Activated CD4-positive, alpha-beta T cell treated with anti-CD3 and anti-CD28 coated beads for 48 hours (primary cell): ENCODE data around the gene GPR155.
"Not testable (repeated sequence)": the region's sequence is repeated elsewhere in the genome, so short reads cannot be mapped to it uniquely, and the experiment has no call there.

Source experiments
- DNase-seq: peaks from one replicate; pipeline ENCODE4 v3.0.0-alpha.2; 2020

Gene GPR155

GRCh38 chr2:174431902-174432301, 54.9 kb downstream of the GPR155 start:
- DNase-seq: no peak

GRCh38 chr2:174430066-174430465, 56.8 kb downstream of the GPR155 start:
- DNase-seq: no peak

GRCh38 chr2:174428214-174428613, 58.6 kb downstream of the GPR155 start:
- no peak for DNase-seq

DNA sequence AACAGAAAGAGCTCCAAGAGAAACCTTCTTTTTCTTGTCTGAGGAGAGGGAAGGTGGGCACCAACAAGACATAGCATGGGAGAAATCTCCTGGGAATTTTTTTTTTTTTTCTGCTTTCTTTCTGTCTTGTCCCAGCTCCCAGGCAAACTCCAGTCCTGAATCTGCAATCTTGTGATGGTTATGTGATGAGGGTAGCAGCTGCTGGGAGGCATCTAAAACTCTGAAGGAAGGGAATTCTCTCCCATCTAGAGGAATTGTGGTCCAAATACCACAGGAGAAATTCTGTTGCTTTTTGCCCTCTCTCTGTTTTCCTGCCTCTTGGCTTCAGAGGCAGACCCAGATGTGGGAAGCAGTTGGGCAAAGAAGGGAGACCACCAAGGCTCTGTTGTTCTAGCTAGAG, 74.6 kb downstream of the GPR155 start:
- DNase-seq: no peak

DNA sequence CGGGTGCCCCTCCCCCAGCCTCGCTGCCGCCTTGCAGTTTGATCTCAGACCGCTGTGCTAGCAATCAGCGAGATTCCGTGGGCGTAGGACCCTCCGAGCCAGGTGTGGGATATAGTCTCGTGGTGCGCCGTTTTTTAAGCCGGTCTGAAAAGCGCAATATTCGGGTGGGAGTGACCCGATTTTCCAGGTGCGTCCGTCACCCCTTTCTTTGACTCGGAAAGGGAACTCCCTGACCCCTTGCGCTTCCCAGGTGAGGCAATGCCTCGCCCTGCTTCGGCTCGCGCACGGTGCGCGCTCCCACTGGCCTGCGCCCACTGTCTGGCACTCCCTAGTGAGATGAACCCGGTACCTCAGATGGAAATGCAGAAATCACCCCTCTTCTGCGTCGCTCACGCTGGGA, 76.8 kb downstream of the GPR155 start:
- DNase-seq: not testable (repeated sequence)

GRCh38 chr2:174403628-174404027, 83.2 kb downstream of the GPR155 start:
- no peak for DNase-seq

DNA sequence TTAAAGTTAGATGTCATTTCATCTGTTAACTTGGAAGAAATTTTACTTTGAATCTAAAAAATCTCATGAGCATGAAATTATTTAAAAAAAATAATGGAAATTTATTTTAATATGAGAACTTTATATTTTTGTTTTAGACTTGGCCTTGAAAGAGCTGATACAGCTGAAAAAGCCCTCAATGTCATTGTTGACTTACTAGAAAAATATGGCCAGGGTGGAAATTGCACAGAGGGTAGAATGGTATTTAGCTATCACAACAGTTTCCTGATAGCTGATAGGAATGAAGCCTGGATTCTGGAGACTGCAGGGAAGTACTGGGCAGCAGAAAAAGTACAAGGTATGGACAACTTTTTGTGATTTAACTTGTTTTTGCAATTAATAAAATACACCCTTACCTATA, 86.0 kb downstream of the GPR155 start:
- no peak for DNase-seq

- no peak for DNase-seq
These were observed 87.7 kb downstream of the GPR155 start for GRCh38 chr2:174399171-174399570.

- no peak for DNase-seq
These were observed 89.1 kb downstream of the GPR155 start for GRCh38 chr2:174397773-174398172.

GRCh38 chr2:174395969-174396630, 90.7 kb downstream of the GPR155 start:
- DNase-seq: no peak

- DNase-seq: peak; percentile 80
These were observed 91.4 kb downstream of the GPR155 start, which contains the start of gene SCRN3 for GRCh38 chr2:174395284-174395968. Gene SCRN3 (plus strand): TSS chr2:174395730. CDS start chr2:174398284, 2,554 bp downstream.

DNA sequence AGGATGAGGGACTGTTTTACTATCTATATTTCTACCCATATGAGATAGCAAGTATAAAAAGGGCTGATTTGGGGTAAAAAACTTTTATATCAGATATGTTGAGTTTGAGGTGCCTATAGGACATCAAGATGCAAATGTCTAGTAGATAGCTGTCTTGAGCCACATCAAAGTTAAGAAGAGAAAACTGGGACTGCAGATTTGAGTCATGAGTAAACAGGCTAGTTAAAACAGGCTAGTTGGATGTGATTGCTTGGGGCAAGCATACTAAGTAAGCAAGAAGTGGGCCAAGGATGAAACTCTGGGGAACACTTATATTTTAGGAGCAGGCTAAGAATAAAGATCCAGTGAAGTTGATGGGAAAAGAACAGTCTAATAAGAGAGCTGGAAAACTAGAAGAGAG, 94.1 kb downstream of the GPR155 start:
- no peak for DNase-seq

DNA sequence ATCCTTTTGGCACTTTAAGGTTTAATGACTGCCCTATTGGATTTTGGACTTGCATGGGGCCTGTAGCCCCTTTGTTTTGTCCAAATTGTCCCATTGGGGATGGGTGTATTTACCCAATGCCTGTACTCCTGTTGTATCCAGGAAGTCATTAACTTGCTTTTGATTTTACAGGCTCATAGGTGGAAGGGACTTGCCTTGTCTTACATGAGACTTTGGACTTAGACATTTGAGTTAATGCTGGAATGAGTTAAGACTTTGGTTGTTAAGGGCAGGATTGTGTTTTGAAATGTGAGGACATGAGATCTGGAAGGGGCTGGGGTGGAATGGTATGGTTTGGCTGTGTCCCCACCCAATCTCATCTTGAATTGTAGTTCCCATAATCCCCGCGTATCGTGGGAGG, 96.5 kb downstream of the GPR155 start:
- not testable (repeated sequence) for DNase-seq

GRCh38 chr2:174389542-174389941, 97.3 kb downstream of the GPR155 start:
- DNase-seq: no peak

DNA sequence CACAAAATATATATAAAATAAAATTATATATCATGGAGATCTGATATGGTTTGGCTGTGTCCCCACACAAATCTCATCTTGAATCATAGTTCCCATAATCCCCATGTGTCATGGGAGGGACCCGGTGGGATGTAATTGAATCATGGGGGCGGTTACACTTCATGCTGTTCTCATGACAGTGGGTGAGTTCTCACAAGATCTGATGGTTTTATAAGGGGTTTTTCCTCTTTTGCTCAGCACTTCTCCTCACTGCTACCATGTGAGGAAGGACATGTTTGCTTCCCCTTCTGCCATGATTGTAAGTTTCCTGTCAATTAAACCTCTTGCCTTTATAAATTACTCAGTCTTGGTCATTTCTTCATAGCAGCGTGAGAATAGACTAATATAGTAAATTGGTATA, 98.1 kb downstream of the GPR155 start:
- DNase-seq: not testable (repeated sequence)

GRCh38 chr2:174385201-174385600, 101.6 kb downstream of the GPR155 start:
- DNase-seq: no peak

GRCh38 chr2:174383796-174384195, 103.0 kb downstream of the GPR155 start:
- DNase-seq: no peak
